ENCODE results near the gene PDE4D. TPM values are rescaled to one million over a fixed set of nuclear protein-coding genes. Genes with fewer than 3 reads are reported as not detected.
"Not testable (repeated sequence)": the region's sequence is repeated elsewhere in the genome, so short reads cannot be mapped to it uniquely, and the experiment has no call there.

The PDE4D gene
- total and polyA plus RNA-seq, 2 experiments from 2014 or later: 21.9 to 54.2 TPM

- peaks cover 32% of the 10 kb centered on the region for H3K27me3 ChIP-seq
- no peak for TF ChIP-seq CTCF (IDR thresholded peaks at IDR 0.05; ENCODE audit: low read depth, low read length)
- H3K4me1 ChIP-seq (ENCODE audit: low read depth): no peaks in the 10 kb centered on the region
- H3K4me3 ChIP-seq: no peak overlapping the region
- peak in 1 of 2 donors; percentile 57 for DNase-seq (ENCODE audit: low read depth in 1 of 2, low spot score in 1 of 2)
- no peak overlapping the region for H3K27ac ChIP-seq
- H3K9me3 ChIP-seq (ENCODE audit: low read depth): no peaks in the 10 kb centered on the region
- H3K36me3 ChIP-seq: no peaks in the 10 kb centered on the region
These were observed 126.9 kb downstream of the PDE4D start for GRCh38 chr5:59766427-59767210.

GRCh38 chr5:59765446-59765845 is 128.1 kb downstream of the PDE4D start:
- Histone ChIP-seq H3K27ac (no peak overlapping the region), H3K4me3 (no peak overlapping the region), H3K36me3 (no peaks in the 10 kb centered on the region), H3K4me1 (ENCODE audit: low read depth) (no peaks in the 10 kb centered on the region), H3K9me3 (ENCODE audit: low read depth) (no peaks in the 10 kb centered on the region), H3K27me3 (peaks cover 32% of the 10 kb centered on the region)
- TF ChIP-seq CTCF (IDR thresholded peaks at IDR 0.05; ENCODE audit: low read depth, low read length): no peak
- no peak for DNase-seq (ENCODE audit: low read depth in 1 of 2, low spot score in 1 of 2)

GRCh38 chr5:59764361-59764760 is 129.2 kb downstream of the PDE4D start:
- no peak for DNase-seq (ENCODE audit: low read depth in 1 of 2, low spot score in 1 of 2)
- Histone ChIP-seq H3K4me3 (no peak overlapping the region), H3K36me3 (no peaks in the 10 kb centered on the region), H3K9me3 (ENCODE audit: low read depth) (no peaks in the 10 kb centered on the region), H3K27ac (no peak overlapping the region), H3K4me1 (ENCODE audit: low read depth) (no peaks in the 10 kb centered on the region), H3K27me3 (peaks cover 23% of the 10 kb centered on the region)
- TF ChIP-seq CTCF (IDR thresholded peaks at IDR 0.05; ENCODE audit: low read depth, low read length): no peak

GRCh38 chr5:59763541-59763940 is 130.0 kb downstream of the PDE4D start:
- Histone ChIP-seq H3K4me3 (no peak overlapping the region), H3K27me3 (peaks cover 15% of the 10 kb centered on the region), H3K27ac (no peak overlapping the region), H3K36me3 (no peaks in the 10 kb centered on the region), H3K9me3 (ENCODE audit: low read depth) (no peaks in the 10 kb centered on the region), H3K4me1 (ENCODE audit: low read depth) (no peaks in the 10 kb centered on the region)
- no peak for TF ChIP-seq CTCF (IDR thresholded peaks at IDR 0.05; ENCODE audit: low read depth, low read length)
- peak in 1 of 2 donors; percentile 22 for DNase-seq (ENCODE audit: low read depth in 1 of 2, low spot score in 1 of 2)

- not testable (repeated sequence) for H3K36me3 ChIP-seq; H3K27ac ChIP-seq; H3K4me3 ChIP-seq; H3K27me3 ChIP-seq; H3K4me1 ChIP-seq (ENCODE audit: low read depth); H3K9me3 ChIP-seq (ENCODE audit: low read depth); DNase-seq (ENCODE audit: low read depth in 1 of 2, low spot score in 1 of 2)
These were observed 131.3 kb downstream of the PDE4D start for GRCh38 chr5:59762232-59762631.

GRCh38 chr5:59760785-59761348 is 132.7 kb downstream of the PDE4D start:
- H3K36me3 ChIP-seq: no peaks in the 10 kb centered on the region
- H3K27ac ChIP-seq: no peak overlapping the region
- H3K4me1 ChIP-seq (ENCODE audit: low read depth): no peaks in the 10 kb centered on the region
- no peaks in the 10 kb centered on the region for H3K27me3 ChIP-seq
- no peak overlapping the region for H3K4me3 ChIP-seq
- H3K9me3 ChIP-seq (ENCODE audit: low read depth): no peaks in the 10 kb centered on the region
- TF ChIP-seq CTCF (IDR thresholded peaks at IDR 0.05; ENCODE audit: low read depth, low read length): no peak
- peak in 1 of 2 donors; percentile 65 for DNase-seq (ENCODE audit: low read depth in 1 of 2, low spot score in 1 of 2)

Measured in cardiac muscle cell (in vitro differentiated cells and primary cell).